ENCODE measurements around the gene SSR3.
"Not testable (repeated sequence)": the region's sequence is repeated elsewhere in the genome, so short reads cannot be mapped to it uniquely, and the experiment has no call there.

The SSR3 gene
- long read RNA-seq, donor 1, transcript SSR3-201 (5 exons, 3,716 nt) = major isoform, 72 of 87 reads
- long read RNA-seq, donor 1, partial matches to known transcripts = 0 of 87 reads
- long read RNA-seq, donor 1, other reads (novel, unspliced or antisense) = 7 of 87 reads
- long read RNA-seq, donor 2, transcript SSR3-201 (5 exons, 3,716 nt) = major isoform, 62 of 66 reads
- long read RNA-seq, donor 2, partial matches to known transcripts = 0 of 66 reads
- long read RNA-seq, donor 2, other reads (novel, unspliced or antisense) = 0 of 66 reads
- long read RNA-seq, donor 3, transcript SSR3-201 (5 exons, 3,716 nt) = major isoform, 36 of 40 reads
- long read RNA-seq, donor 3, partial matches to known transcripts = 0 of 40 reads
- long read RNA-seq, donor 3, other reads (novel, unspliced or antisense) = 0 of 40 reads
- long read RNA-seq, donor 4, transcript SSR3-201 (5 exons, 3,716 nt) = major isoform, 55 of 69 reads
- long read RNA-seq, donor 4, partial matches to known transcripts = 9 of 69 reads
- long read RNA-seq, donor 4, other reads (novel, unspliced or antisense) = 0 of 69 reads
- long read RNA-seq, donor 5, transcript SSR3-201 (5 exons, 3,716 nt) = major isoform, 72 of 73 reads
- long read RNA-seq, donor 5, partial matches to known transcripts = 0 of 73 reads
- long read RNA-seq, donor 5, other reads (novel, unspliced or antisense) = 0 of 73 reads
- long read RNA-seq, donor 6, transcript SSR3-201 (5 exons, 3,716 nt) = major isoform, 58 of 67 reads
- long read RNA-seq, donor 6, partial matches to known transcripts = 6 of 67 reads
- long read RNA-seq, donor 6, other reads (novel, unspliced or antisense) = 0 of 67 reads
- long read RNA-seq, donor 7, transcript SSR3-209 (3 exons, 593 nt) = minor isoform, 5 of 114 reads
- long read RNA-seq, donor 7, transcript SSR3-201 (5 exons, 3,716 nt) = major isoform, 92 of 114 reads
- long read RNA-seq, donor 7, partial matches to known transcripts = 8 of 114 reads
- long read RNA-seq, donor 7, other reads (novel, unspliced or antisense) = 5 of 114 reads
- long read RNA-seq, donor 8, transcript SSR3-201 (5 exons, 3,716 nt) = major isoform, 67 of 72 reads
- long read RNA-seq, donor 8, partial matches to known transcripts = 0 of 72 reads
- long read RNA-seq, donor 8, other reads (novel, unspliced or antisense) = 0 of 72 reads

DNA sequence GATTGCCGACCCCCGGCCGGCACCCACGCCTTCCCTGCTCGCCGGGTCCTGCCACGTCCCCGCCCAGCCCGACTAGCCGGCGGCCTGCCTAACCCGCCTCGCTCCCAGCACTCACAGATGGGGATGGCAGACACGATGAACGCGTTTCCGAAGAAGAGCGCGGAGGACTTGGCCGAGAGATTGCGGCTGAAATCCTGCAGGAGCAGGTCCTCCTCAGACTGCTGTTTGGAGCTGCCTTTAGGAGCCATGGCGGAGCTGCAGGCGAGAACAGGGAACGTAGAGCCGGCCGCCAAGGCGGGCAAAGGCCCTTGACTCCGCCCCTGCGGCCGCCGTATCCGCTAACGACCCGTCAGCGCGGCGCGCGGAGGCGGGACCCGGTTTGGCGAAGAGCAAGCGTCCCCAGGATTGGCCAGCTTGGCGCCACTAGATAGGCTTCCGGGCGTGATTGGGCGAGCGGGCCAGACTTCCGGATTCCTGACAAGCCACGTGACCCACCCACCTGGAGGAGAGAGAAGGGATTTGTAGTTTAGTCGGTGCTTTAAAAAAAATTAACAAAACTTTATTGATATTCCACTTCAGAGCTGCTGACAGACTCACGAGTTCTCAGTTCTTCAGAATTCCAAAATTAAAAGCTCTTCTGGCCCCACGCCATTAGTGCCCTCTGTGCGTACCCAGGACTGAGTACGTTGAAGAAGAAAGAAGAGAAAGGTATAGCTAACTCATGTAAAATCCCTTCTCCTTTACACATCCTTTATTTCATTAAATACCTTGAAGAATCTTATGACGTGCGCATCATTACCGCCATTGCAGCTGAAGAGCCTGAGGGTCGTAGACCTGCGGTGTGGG lies at the start of gene SSR3:
SSR3 (minus strand) TSS at position 276 of the 846 bp plus-strand sequence; CDS start at position 248, 28 bp downstream.
- DNase-seq = peak; percentile 94

DNA sequence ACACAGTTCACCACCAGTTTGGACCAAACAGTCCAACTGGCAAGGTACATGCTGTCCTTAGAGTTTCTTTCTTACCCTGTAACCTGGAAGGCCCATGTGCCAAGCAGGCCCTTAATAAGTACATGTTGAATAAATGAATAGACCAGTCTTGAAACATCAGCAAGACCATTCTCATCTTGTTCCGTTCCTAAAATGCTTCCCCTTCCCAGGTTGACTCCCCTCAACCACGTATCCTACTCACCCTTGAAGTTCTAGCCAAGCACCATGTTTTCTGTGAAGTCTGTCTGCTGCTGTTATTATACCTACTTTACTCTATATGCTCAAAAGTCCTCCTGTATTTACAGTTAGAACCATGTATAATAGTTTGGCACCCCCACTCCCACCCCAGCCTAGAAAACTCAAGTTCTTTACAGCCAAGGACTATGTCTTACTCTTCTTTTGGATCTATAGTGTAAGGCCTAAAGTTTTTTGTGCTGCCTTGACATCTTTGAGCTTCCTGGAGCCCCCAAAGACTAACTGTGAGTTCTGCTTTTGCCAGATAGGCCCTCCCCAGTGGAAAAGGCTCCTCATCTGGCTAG lies 49.2 kb upstream of the SSR3 start:
- DNase-seq = no peak

DNA sequence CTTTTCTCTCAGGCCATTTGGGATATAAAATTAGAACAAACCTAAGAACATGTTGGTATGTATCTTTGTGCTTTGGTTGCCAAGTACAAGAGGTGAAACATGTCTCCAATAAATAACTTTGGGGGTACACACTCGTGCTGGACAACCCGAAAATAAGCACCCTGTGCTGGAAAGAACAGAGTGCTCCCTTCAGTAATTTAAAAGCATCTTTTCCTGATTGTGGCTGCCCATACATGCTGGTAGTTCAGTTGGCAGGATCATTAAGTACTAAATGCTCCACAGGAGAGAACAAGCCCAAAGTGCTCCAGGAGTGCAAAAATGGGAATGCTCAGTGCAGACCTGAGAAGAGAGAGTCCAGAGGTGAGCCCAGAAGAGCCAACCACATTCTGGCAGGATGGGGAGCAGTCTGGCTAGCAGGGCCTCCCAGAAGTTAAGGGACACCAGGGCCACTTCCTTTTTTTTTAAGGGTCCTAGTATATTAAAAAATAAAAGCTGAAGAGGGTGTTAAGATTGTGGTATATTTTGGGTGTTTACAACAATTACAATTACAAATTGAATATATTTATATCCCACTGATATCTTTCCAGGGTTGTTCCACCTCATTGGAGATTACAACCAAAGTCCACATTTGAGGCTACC lies 48.6 kb upstream of the SSR3 start:
- no peak for DNase-seq

DNA sequence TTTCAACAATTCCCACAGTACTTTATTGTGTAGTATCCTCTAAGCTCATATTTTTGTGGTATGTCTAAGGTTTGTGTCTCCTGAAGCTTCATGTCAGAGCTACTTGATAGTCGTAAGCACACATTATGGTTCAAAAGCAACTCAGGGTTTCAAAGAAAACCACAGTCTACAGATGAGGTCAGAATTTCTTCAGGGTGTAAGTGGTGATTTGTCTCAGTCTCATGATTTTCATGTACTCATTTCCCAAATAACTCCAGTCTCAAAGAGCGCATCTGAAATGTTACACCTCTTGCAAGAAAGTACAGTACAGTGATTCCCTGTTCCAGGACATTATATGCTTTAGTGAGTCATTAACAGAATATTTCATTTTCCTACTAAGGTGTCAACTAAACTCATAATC lies 47.5 kb upstream of the SSR3 start:
- no peak for DNase-seq

DNA sequence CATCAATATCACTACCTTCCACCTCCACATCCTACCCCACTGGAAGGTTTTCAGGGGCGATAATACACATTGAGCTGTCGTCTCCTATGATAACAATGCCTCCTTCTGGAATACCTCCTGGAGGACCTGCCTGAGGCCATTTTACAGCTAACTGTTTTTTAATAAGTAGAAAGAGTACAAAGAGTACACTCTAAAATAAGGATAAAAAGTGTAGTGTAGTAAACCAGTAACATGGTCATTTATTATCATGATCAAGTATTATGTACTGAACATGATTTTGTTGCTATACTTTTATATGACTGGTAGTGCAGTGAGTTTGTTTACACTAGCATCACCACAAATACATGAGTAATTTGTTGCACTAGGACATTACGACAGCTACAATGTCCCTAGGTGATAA lies 46.6 kb upstream of the SSR3 start:
- DNase-seq = no peak

DNA sequence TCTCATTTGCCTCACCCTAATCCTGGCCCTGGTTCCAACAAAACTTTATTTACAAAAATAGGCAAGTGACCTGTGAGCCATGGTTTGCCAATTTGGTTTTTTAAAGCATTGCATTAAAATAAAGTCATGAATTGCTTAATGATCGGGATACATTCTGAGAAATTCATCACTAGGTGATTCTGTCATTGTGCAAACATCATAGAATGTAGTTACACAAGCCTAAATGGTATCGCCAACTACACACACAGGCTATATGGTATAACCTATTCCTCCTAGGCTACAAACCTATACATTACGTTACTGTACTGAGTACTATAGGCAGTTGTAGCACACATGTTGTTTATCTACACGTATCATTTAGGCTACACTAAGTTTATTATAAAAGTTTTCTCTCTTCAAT lies 45.9 kb upstream of the SSR3 start:
- DNase-seq = no peak

DNA sequence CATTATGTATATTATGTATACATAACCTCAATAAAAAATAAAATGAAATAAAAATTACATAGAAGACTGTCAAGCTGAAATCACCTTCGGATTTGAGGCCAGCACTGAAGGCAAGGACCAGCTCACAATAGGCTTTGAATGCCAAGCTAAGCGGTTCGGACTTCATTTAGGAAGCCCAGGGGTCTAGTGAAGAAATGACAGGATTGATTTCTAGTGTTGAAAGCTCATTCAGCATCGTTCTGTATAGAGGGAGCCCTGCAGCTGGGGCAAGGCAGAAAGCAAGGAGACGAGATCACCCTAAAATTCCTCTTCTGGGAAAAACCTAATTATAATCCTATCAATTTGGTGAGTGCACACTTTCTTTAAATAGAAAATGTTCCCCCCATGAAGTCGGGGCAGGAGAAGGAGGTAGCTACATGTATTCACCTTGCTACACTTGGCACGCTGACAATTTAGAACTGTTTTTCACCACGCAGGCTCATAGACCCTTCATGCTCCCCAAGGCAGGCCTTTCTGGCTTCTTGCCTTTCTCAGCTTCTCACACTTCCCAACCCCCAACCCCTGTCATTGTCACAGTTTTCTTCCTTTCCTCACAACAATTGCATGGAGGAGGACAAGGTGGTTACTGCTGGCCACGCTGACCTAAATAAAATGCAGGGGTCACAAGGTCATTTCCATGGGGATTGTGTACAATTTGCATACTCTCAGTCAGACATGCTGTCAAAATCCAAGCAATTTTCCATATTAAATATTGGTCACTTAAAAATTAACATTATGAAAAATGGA lies 44.4 kb upstream of the SSR3 start:
- DNase-seq = no peak

DNA sequence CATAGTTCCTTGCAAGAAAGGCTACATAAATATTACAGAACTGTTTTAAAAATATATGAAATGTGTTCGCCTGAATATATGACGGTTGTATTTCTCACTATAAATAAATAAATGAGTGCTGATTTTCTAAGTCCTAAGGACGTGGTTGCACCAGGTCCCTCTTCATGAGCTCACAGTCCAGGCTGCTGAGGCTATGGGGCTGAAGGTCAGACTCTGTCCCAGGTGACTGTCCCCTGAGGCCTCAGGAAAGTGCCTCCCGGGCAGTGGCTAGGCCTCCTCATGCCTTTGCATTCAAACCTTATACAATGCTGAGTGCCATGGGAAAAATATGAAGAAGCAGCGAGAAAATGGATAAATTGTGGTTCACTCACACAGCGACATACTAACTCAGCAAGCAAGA lies 43.5 kb upstream of the SSR3 start:
- DNase-seq = no peak

DNA sequence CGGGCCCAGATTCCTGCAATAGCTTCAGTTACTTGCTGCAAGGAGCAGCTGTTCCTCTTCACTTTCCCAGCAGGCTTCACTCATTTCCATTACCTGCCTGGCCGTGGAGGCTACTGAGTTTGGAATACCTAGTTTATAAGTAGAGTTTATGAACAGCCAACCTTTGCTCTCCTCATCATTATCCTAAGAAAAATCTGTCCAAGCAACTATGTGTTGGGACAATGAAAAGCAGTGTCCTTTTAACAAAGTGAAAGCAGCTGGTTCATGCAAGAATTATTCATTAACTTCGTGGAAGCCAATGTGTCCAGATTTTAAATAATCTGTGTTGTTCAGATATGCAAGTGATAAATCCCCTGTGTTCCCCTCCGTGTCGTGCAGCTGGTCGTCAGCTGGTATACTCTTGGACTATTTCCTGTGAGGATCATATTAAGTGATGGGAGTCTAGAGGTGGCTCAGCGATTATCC lies 39.3 kb upstream of the SSR3 start:
- no peak for DNase-seq

DNA sequence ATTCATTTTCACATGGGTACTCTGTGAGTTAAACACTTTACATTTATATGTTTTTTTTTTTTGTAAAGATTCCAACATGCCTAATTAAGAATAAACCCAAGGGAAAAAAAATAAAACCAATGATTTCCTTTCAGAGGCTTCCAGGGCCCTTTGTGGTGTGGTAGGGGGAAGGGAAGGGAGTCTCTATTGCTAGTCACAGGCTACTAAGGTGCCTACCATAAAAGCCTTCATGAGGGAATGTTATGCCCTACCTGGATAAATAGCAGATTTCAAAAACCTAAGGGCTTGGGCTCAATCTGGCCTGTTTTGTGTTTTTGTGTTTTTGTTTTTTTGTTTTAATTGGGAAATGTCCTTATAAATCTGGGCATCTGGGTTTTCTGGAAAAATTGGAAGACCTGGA lies 38.9 kb upstream of the SSR3 start:
- peak; percentile 36 for DNase-seq

DNA sequence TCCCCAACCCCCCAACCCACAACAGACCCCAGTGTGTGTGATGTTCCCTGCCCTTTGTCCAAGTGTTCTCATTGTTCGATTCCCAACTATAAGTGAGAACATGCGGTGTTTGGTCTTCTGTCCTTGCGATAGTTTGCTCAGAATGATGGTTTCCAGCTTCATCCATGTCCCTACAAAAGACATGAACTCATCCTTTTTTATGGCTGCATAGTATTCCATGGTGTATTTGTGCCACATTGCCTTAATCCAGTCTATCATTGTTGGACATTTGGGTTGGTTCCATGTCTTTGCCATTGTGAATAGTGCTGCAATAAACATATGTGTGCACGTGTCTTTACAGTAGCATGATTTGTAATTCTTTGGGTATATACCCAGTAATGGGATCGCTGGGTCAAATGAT lies 34.9 kb upstream of the SSR3 start:
- not testable (repeated sequence) for DNase-seq

DNA sequence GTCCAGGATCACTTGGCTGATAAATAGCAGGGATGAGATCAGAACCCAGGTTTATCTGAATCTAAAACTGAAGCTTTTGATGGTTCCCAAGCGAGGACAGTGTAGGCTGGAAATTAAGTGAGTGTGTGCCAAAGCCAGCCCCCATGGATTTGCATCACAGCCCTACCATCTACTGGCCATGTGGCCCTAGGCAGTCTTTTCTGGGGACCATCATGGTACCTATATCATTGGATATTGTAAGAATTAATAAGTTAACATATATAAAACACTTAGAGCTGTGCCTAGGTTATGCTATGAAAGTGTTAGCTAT lies 32.8 kb upstream of the SSR3 start:
- no peak for DNase-seq

DNA sequence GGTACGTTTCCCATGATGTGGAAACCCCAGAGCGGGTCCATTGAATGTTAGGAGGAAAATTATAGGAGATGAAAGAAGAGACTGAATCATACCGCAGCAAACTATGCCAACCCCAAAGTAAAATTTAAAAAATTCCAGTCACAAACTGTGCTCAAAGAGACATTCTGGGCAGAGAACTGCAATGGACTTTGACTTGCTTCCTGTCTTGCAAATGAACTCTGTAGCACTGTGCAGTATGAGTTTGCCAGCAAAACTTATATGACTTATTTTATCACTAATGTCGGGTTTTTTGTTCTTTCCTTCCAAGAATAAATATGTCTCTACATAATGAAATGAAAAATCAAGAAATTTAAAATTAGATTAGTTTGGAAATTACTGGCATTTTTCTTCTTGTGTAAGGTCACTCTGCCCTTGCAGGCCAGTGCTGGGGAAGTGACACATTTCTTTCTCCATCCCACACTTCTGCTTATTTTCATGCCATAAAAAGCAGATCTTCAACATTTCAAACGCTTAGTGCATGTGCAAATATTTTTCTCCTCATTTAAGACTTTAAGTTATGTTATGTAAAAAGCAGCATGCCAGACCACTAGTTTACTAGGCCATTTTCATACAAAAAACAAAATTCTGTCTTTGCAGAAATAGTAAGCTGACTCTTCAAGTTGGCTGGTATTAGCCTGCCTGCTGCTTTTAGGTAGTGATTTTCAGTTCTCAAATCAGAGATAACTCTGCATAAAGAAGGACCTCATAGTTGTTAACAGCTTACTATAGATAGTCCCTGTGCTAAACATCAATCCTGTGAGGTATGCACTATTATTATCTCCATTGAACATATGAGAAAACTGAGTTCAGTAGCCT lies 32.2 kb upstream of the SSR3 start:
- DNase-seq = no peak

DNA sequence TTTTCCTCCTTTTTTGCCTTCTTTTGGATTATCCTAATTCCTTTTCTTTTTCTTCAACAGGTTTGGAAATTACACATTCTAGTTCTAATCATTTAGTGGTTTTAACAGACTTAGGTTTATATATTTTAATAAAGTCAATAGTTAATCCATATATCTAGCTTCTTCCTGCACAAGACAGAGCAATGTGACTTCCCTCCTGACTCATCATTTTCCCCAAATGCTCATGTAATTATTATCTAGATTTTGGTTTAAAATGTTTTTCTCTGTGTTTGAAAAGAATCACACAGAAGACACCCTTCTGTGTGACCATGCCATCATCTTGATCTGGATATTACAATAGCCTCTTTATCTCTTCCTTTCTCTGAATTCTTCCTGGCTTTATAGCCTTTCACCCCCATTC lies 28.6 kb upstream of the SSR3 start:
- DNase-seq = no peak

DNA sequence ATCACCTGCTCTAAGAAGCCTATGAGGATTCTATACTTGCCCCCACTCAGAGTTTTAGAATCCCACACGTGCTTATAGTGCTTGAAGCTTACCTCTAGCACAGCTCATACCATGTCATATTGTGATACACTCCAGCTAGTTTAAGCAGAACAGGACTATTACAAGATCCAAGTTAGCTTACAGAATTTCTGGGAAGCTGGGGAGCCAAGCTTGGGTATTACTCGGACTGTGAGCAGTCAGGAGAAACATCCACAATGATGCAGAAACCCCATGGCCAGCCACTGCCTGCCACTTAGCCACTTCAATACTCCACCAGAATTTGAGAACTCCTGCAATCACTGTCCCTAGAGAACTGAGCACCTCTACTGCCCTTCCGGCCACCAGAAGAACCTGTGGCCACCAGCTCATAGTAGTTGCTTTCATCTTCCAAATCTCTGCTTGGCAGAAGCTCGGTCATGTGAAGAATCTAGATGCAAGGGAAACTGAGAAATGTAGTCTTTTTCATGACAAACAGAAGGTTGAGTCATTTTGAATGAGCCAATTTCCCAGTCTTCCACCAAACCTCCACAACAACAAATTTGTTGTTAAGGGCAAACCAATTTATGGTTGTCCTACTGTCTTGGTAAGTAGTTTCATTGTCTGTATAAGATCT lies 27.7 kb upstream of the SSR3 start:
- DNase-seq = no peak

DNA sequence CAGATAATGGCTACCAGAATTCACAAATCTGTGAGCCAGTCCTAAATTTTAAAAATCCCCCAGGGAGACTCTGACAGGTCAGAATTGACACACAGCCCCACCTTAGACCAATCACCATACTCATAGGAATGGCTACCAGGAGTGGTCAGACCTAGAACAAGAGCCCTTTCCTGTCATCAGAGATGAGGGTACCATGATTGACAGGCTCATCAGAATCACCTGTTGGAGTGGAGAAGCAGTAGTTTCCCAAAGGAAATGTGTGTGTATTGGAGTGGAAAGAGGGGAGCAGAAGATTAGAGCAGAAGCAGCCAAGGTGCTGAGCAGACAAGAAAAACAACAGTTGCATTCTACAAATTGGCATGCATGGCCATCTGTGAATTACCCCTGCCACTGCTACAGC lies 27.0 kb upstream of the SSR3 start:
- DNase-seq = no peak

DNA sequence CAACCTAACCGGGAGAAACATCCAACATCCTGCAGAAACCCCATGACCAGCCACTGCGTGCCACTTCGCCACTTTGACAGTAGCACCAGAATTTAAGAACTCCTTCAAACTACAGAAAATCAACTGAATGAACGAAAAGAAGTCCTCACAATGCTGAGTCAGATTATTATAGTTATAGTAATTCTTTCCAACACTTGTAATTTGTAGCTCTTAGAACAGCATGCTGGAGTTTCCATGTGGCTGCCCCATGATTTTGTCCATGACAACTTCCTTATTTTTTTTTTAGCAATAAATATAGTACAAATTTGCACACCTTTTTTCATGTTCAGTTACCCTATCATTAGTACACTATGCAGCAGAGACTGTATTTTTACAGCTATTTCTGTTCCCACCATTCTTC lies 26.1 kb upstream of the SSR3 start:
- DNase-seq = no peak

DNA sequence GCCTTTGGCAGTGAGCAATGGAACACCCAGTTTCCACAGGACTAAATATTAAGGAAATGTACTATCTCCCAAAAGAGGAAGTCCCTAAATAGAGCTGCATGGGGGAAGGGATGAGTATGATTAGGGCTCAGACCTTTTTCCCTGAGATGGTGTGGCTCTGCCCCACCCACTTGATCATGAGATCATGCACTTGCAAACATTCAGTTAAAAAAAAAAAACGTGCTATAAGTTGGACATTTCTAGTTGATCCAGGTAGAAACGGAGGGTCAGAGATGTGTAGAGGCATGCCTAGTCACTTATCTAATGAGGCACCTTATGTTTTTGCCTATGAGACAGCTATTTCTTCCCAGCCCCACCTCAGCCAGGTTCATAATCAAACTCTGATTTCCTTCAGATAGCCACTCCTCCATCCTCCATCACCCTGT lies 24.5 kb upstream of the SSR3 start:
- DNase-seq = no peak

DNA sequence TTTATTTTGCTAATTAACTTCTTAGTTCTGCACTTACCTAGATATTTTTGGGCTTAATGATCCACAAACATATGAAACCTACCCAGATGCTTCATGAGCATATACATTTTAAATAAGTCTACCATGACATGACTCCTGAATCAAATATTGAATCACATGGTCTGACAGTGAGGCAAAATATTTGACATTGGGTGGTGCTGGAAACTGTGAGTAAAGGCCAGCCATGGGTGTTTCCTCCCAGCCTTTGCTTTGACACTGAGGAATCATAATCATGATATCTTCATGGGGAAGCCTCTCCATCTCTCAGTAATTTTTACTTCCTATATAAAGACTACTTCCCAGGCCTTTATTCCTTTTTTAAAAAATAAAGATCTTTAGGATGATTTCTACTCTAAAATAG lies 22.8 kb upstream of the SSR3 start:
- DNase-seq = no peak
